GM12878 (cell line): ENCODE data around the gene PINK1. TPM values are rescaled to one million over a fixed set of nuclear protein-coding genes. Genes with fewer than 3 reads are reported as not detected.

Source experiments
- ATAC-seq: fragments of 200-7000 bp; cut with Tn5 transposase; 3 replicates; pipeline ENCODE4 v1.9.1; 2020; ENCODE audit warnings: mild to moderate bottlenecking, moderate library complexity
- BruUV-seq: library from RNA; stranded (reverse); fragments of 400-500 nt; replicated peaks from 2 replicates; lab custom pipeline; 2021; lab: Mats Ljungman, UMichigan
- CTCF ChIA-PET: fragments of 300-600 bp; sonication (Branson Sonifier 250); formaldehyde crosslinking; extraction: SDS; loops from one replicate; lab custom pipeline; 2021; ENCODE audit warnings: inconsistent platforms; lab: Yijun Ruan, JAX
- POLR2A ChIA-PET: fragments of 350-600 bp; formaldehyde crosslinking; extraction: SDS; loops from one replicate; lab custom pipeline; 2021; ENCODE audit warnings: inconsistent platforms; lab: Charles Lee
- RAD21 ChIA-PET: fragments of 300-600 bp; sonication (Branson Sonifier 250); formaldehyde crosslinking; loops from one replicate; lab custom pipeline; 2023; ENCODE audit warnings: antibody characterized with exemption; ENCODE audit not compliant: unreplicated experiment; lab: Charles Lee
- SMC1A ChIA-PET: fragments of 300-600 bp; sonication (Branson Sonifier 250); formaldehyde crosslinking; loops from one replicate; lab custom pipeline; 2023; ENCODE audit not compliant: unreplicated experiment, uncharacterized antibody; lab: Charles Lee
- DNase-seq: peaks from one replicate; pipeline ENCODE4 v3.0.0-alpha.2; 2011; ENCODE audit warnings: low read depth, low spot score
- FAIRE-seq: peaks from 3 replicates; lab custom pipeline; 2011; peaks lifted over from hg19 to GRCh38; lab: Jason Lieb, UNC
- H2AFZ ChIP-seq: 2 replicates; pipeline ENCODE4 v1.6.0; 2011; ENCODE audit warnings: low read depth, low read length, control low read depth; ENCODE audit not compliant: control insufficient read depth
- H3K27ac ChIP-seq: 2 replicates; pipeline ENCODE4 v1.5.1; 2011; ENCODE audit warnings: control low read depth; ENCODE audit not compliant: control insufficient read depth, insufficient read depth
- H3K27me3 ChIP-seq, 2 experiments: replicated peaks in 1 of 2; 2 replicates each; pipeline versions ENCODE4 v1.6.0 to v1.6.1; 2011; ENCODE audit warnings: low read length in 1 of 2; ENCODE audit not compliant: control insufficient read depth in 2 of 2, insufficient read depth in 2 of 2
- H3K36me3 ChIP-seq, 2 experiments: 2 replicates each; pipeline ENCODE4 v1.5.1; 2011; ENCODE audit warnings: low read length in 1 of 2; ENCODE audit not compliant: control insufficient read depth in 2 of 2, insufficient read depth in 2 of 2
- H3K4me1 ChIP-seq: 2 replicates; pipeline ENCODE4 v1.6.1; 2011; ENCODE audit warnings: mild to moderate bottlenecking, low read length, moderate library complexity, mixed read lengths; ENCODE audit not compliant: control insufficient read depth, insufficient read depth
- H3K4me2 ChIP-seq: 2 replicates; pipeline ENCODE4 v1.6.0; 2011; ENCODE audit warnings: control low read depth; ENCODE audit not compliant: control insufficient read depth, insufficient read depth
- H3K4me3 ChIP-seq: fragments of 200-600 bp; sonication (generic); 2 replicates; pipeline ENCODE4 v1.5.1; 2016
- H3K79me2 ChIP-seq: 2 replicates; pipeline ENCODE4 v1.6.0; 2011; ENCODE audit warnings: low read length; ENCODE audit not compliant: control insufficient read depth, insufficient read depth
- H3K9ac ChIP-seq: 2 replicates; pipeline ENCODE4 v1.8.0; 2011; ENCODE audit warnings: low read length, control low read depth, mixed read lengths; ENCODE audit not compliant: control insufficient read depth, insufficient read depth
- H3K9me3 ChIP-seq: replicated peaks from 3 replicates; pipeline ENCODE4 v1.5.1; 2011; ENCODE audit warnings: mild to moderate bottlenecking, low read length; ENCODE audit not compliant: control insufficient read depth, insufficient read depth
- H4K20me1 ChIP-seq: 2 replicates; pipeline ENCODE4 v1.6.0; 2011; ENCODE audit not compliant: control insufficient read depth, insufficient read depth
- CHD4 ChIP-seq: fragments of 200-600 bp; sonication (generic); IDR thresholded peaks from 2 replicates; pipeline ENCODE4 v1.6.1; 2016; ENCODE audit warnings: mild to moderate bottlenecking
- PKNOX1 ChIP-seq: fragments of 450-650 bp; IDR thresholded peaks from 2 replicates; pipeline ENCODE4 v1.6.1; 2016; ENCODE audit warnings: mild to moderate bottlenecking
- RAD51 ChIP-seq: fragments of 450-650 bp; IDR thresholded peaks from 2 replicates; pipeline ENCODE4 v1.6.1; 2016; ENCODE audit warnings: moderate library complexity, mild to moderate bottlenecking, inconsistent platforms
- SMAD1 ChIP-seq: fragments of 450-650 bp; IDR thresholded peaks from 2 replicates; pipeline ENCODE4 v1.6.1; 2018; ENCODE audit warnings: mild to moderate bottlenecking, low read depth; ENCODE audit not compliant: partially characterized antibody
- SREBF1 ChIP-seq: IDR thresholded peaks from 2 replicates; pipeline ENCODE4 v1.6.1; 2012; ENCODE audit warnings: mild to moderate bottlenecking, low read length
- STAT3 ChIP-seq: IDR thresholded peaks from 2 replicates; pipeline ENCODE4 v1.6.1; 2011; ENCODE audit warnings: low read depth, low read length, improper control_type of control experiment
- ZNF217 ChIP-seq: fragments of 450-650 bp; IDR thresholded peaks from 2 replicates; pipeline ENCODE4 v1.6.1; 2017; ENCODE audit warnings: antibody characterized with exemption, mild to moderate bottlenecking
- WGBS: methylation state at CpG from one replicate; pipeline ENCODE4 v1.1.6; 2016; ENCODE audit warnings: low lambda C conversion rate; ENCODE audit not compliant: insufficient replicate concordance, insufficient coverage; ENCODE audit errors: missing lambda C conversion rate; 5-methylcytosine and 5-hydroxymethylcytosine counted together
- in situ Hi-C: fragments of 300-500 bp; cut with MboI; formaldehyde crosslinking; loops from 9 replicates; pipeline ENCODE4 v1.14.3; 2018; ENCODE audit warnings: mixed read lengths
- intact Hi-C: fragments of 100-400 bp; cut with micrococcal nuclease; formaldehyde crosslinking; loops from one replicate; pipeline ENCODE4 v1.14.2; 2022; ENCODE audit not compliant: unreplicated experiment
- polyA plus RNA-seq, 11 experiments: library from polyadenylated mRNA; depleted of rRNA in 4 of 11; unstranded in 6 of 11; stranded (reverse) in 5 of 11; fragments of >200 nt; fragmentation: Nextera tagmentation in 4 of 11; fragmentation: Illumina TruSeq in 1 of 11; extraction: Ambion mirVana in 4 of 11; extraction: Trizol in 1 of 11; gene quantifications; 1 replicate in 1 of 11; 2 replicates in 10 of 11; pipeline versions ENCODE4 v1.2.1 to v1.2.3, GENCODE V29; 2011 to 2016; ENCODE audit warnings: inconsistent platforms in 2 of 11, missing spikeins in 2 of 11, low read depth in 1 of 11
- total RNA-seq, 4 experiments: library from RNA; depleted of rRNA in 3 of 4; stranded (reverse); fragments of >200 nt in 3 of 4; fragmentation: Illumina TruSeq in 1 of 4; extraction: Trizol in 1 of 4; gene quantifications; 2 replicates each; pipeline versions ENCODE4 v1.2.1 to v1.2.3, GENCODE V29; 2013 to 2021

The PINK1 gene
- total and polyA plus RNA-seq, 10 of the 15 experiments (the other 5 are each of a cell fraction or from before 2014, with no cell fraction given): 0.42 to 4.4 (median 1.9) TPM; not detected in 1

GRCh38 chr1:20584890-20585289, 48.4 kb upstream of the PINK1 start:
- in situ Hi-C loops (no loop called here), intact Hi-C loops (no loop called here)
- no peak for DNase-seq
- Histone ChIP-seq H3K4me1 (no peaks in the 10 kb centered on the region), H3K79me2 (no peaks in the 10 kb centered on the region), H3K9me3 (no peaks in the 10 kb centered on the region), H3K4me2 (no peak overlapping the region), H3K4me3 (no peak overlapping the region), H3K36me3 (no peaks in the 10 kb centered on the region), H3K27ac (no peak overlapping the region), H2AFZ (no peak overlapping the region), H3K9ac (no peak overlapping the region), H3K27me3 (peaks cover 5 to 6% of the 10 kb centered on the region in 2 experiments), H4K20me1 (no peaks in the 10 kb centered on the region)
- no peak for ATAC-seq
- BruUV-seq: no TSS peak
- POLR2A ChIA-PET: no interaction called here
- SMC1A ChIA-PET: no interaction called here
- FAIRE-seq: no peak
- RAD21 ChIA-PET: no interaction called here
- 36% methylated on average over 2 of the region's 2 CpGs for WGBS
- CTCF ChIA-PET: no interaction called here
- TF ChIP-seq RAD51 (no peak), PKNOX1 (no peak), ZNF217 (no peak), STAT3 (no peak), SREBF1 (no peak), CHD4 (no peak), SMAD1 (no peak)
